Immature natural killer cell (primary cell): ENCODE results near the gene SMCR8. TPM values are rescaled to one million over a fixed set of nuclear protein-coding genes. Genes with fewer than 3 reads are reported as not detected.

ENCODE experiments used
- polyA plus RNA-seq, 3 donors: library from polyadenylated mRNA; unstranded; fragments of 300-500 nt; fragmentation: Illumina TruSeq; gene quantifications; one replicate each; pipeline ENCODE4 v1.2.3, GENCODE V29; 2021

SMCR8 gene
- polyA plus RNA-seq, 3 donors from 2014 or later: 0.02 to 3.6 (median 1.5) TPM

Other genes with a start within 250 kb of the SMCR8 start
- gene DRG2, start 227.3 kb upstream of the SMCR8 start, polyA plus RNA-seq: 10 to 100 TPM; 54.2 to 66.9 (median 59.3) TPM
- gene MYO15A, start 206.5 kb upstream of the SMCR8 start, polyA plus RNA-seq: under 1 TPM in 2 of 3 donors, not detected in 1; 0.13 to 0.29 TPM
- gene ALKBH5, start 131.5 kb upstream of the SMCR8 start, polyA plus RNA-seq: 100 to 1,000 TPM in 2 of 3 donors, 10 to 100 TPM in 1; 86.4 to 130 (median 102) TPM
- 1 to 10 TPM in 2 of 3 donors, not detected in 1; 2.0 to 3.1 TPM for gene LLGL1, start 89.7 kb upstream of the SMCR8 start, polyA plus RNA-seq
- 100 to 1,000 TPM in 1 of 3 donors, 10 to 100 TPM in 2; 77.7 to 164 (median 83.7) TPM for gene FLII, start 56.6 kb upstream of the SMCR8 start, polyA plus RNA-seq
- 10 to 100 TPM; 14.9 to 20.1 (median 17.4) TPM for gene MIEF2, start 54.6 kb upstream of the SMCR8 start, polyA plus RNA-seq
- 10 to 100 TPM in 2 of 3 donors, 1 to 10 TPM in 1; 4.8 to 32.7 (median 15.2) TPM for gene TOP3A, start 299 bp upstream of the SMCR8 start, polyA plus RNA-seq
- 10 to 100 TPM; 16.0 to 38.8 (median 29.1) TPM for gene SHMT1, start 48.3 kb downstream of the SMCR8 start, polyA plus RNA-seq
- gene EVPLL, start 62.5 kb downstream of the SMCR8 start, polyA plus RNA-seq: not detected
- 10 to 100 TPM; 15.0 to 23.7 (median 17.0) TPM for gene LGALS9C, start 161.5 kb downstream of the SMCR8 start, polyA plus RNA-seq